ENCODE data around the gene MACROH2A1. TPM values are rescaled to one million over a fixed set of nuclear protein-coding genes. Genes with fewer than 3 reads are reported as not detected.

The MACROH2A1 gene
- polyA plus RNA-seq, 1 experiment, result 129 TPM

GRCh38 chr5:135433681-135434426, 34.8 kb upstream of the MACROH2A1 start:
- Histone ChIP-seq H3K27ac (ENCODE audit: low read depth, low read length) (no peak overlapping the region), H3K27me3 (ENCODE audit: control insufficient read depth, insufficient read depth, low read length) (no peaks in the 10 kb centered on the region), H3K4me3 (ENCODE audit: low read depth, low read length) (no peak overlapping the region), H3K9me3 (ENCODE audit: control insufficient read depth, insufficient read depth, low read length) (peaks cover 5% of the 10 kb centered on the region)
- POLR2A ChIA-PET, result no interaction called here
- no peak for DNase-seq (ENCODE audit: low read depth, low spot score)
- CTCF ChIA-PET, result interaction anchor here (0.6 to 9.5 kb wide), 4 partner anchors 9 to 1455 kb away, joined by 3 to 77 read pairs (median 4); no protein-coding TSS in a partner anchor
- TF ChIP-seq CTCF (IDR thresholded peaks at IDR 0.05; ENCODE audit: low read depth, low read length), result no peak

GRCh38 chr5:135432113-135432512, 33.1 kb upstream of the MACROH2A1 start:
- no peak overlapping the region for H3K27ac ChIP-seq (ENCODE audit: low read depth, low read length)
- no peak for TF ChIP-seq CTCF (IDR thresholded peaks at IDR 0.05; ENCODE audit: low read depth, low read length)
- H3K9me3 ChIP-seq (ENCODE audit: control insufficient read depth, insufficient read depth, low read length), result peaks cover 10% of the 10 kb centered on the region
- CTCF ChIA-PET, result interaction anchor here (0.8 kb wide), 1 partner anchor 34 kb away, joined by 3 read pairs; no protein-coding TSS in a partner anchor
- DNase-seq (ENCODE audit: low read depth, low spot score), result no peak
- POLR2A ChIA-PET, result no interaction called here
- H3K27me3 ChIP-seq (ENCODE audit: control insufficient read depth, insufficient read depth, low read length), result no peaks in the 10 kb centered on the region
- H3K4me3 ChIP-seq (ENCODE audit: low read depth, low read length), result no peak overlapping the region

- no peak for TF ChIP-seq CTCF (IDR thresholded peaks at IDR 0.05; ENCODE audit: low read depth, low read length)
- ChIA-PET POLR2A (no interaction called here), CTCF (no interaction called here)
- no peaks in the 10 kb centered on the region for H3K27me3 ChIP-seq (ENCODE audit: control insufficient read depth, insufficient read depth, low read length)
- no peak for DNase-seq (ENCODE audit: low read depth, low spot score)
- peaks cover 10% of the 10 kb centered on the region for H3K9me3 ChIP-seq (ENCODE audit: control insufficient read depth, insufficient read depth, low read length)
- H3K27ac ChIP-seq (ENCODE audit: low read depth, low read length), result no peak overlapping the region
- H3K4me3 ChIP-seq (ENCODE audit: low read depth, low read length), result no peak overlapping the region
These were observed 31.1 kb upstream of the MACROH2A1 start for GRCh38 chr5:135430135-135430437.

DNA sequence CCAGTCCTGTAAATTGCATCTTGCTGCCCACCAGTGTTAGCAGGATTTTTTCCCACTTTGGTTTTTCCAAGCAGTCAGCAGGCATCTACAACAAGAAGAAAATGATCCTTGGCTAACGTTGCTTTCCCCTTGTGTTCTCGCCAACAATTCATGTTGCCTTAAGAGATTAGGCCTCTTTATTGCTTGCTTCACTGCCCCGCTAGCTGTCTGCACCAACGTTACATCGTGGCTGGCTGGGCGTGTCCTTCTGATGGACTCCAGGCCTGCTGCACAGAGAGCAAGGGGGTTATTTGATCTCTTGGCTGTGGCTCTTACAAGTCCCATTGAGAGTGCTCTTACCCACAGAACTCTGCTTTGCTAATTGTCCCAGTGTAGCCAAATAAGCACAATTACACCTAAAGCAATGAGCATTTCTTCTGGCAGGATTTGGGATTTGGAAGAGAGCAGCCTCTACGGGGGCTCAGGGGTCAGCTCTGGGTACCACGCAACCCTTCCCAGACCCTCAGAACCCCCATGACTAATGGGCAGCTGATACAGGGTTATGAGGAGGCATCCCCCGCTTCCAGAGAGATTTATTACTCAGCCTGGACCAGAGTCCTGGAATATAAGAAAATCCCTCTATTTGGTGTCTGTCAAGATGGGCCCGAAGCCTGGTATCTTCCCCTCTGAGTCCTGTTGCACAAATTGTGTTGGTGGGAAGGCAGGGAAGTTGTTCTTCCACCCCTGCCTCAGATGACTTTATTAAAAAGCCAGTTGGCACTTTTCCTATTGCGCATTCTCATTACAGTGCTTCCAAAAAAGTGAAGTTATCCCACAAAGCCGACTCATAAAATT, 30.5 kb upstream of the MACROH2A1 start:
- TF ChIP-seq CTCF (IDR thresholded peaks at IDR 0.05; ENCODE audit: low read depth, low read length), result no peak
- ChIA-PET POLR2A (no interaction called here), CTCF (no interaction called here)
- Histone ChIP-seq H3K27me3 (ENCODE audit: control insufficient read depth, insufficient read depth, low read length) (no peaks in the 10 kb centered on the region), H3K27ac (ENCODE audit: low read depth, low read length) (peak overlapping the region; percentile 21), H3K4me3 (ENCODE audit: low read depth, low read length) (no peak overlapping the region), H3K9me3 (ENCODE audit: control insufficient read depth, insufficient read depth, low read length) (peaks cover 10% of the 10 kb centered on the region)
- no peak for DNase-seq (ENCODE audit: low read depth, low spot score)

DNA sequence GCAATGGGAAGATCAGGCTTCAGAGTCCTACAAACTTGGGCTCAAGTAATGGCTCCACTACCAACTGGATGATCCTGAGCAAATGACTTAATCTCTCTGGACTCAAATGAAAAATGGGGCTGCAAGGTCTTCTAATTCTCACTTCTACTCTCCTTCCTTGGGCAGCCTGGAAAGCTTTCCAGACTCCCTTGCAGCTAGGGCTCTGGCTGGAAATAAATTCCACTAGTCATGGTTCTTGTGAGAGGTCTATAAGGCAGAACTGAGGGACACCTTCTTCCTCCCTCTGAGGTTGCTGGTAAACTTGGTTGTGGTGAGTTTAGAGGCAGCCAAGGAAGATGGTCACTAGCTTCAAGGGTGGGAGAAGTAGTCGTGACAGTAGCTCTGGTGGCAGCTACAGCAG, 29.6 kb upstream of the MACROH2A1 start:
- POLR2A ChIA-PET, result no interaction called here
- Histone ChIP-seq H3K9me3 (ENCODE audit: control insufficient read depth, insufficient read depth, low read length) (peaks cover 10% of the 10 kb centered on the region), H3K4me3 (ENCODE audit: low read depth, low read length) (no peak overlapping the region), H3K27me3 (ENCODE audit: control insufficient read depth, insufficient read depth, low read length) (no peaks in the 10 kb centered on the region), H3K27ac (ENCODE audit: low read depth, low read length) (no peak overlapping the region)
- CTCF ChIA-PET, result no interaction called here
- DNase-seq (ENCODE audit: low read depth, low spot score), result no peak
- no peak for TF ChIP-seq CTCF (IDR thresholded peaks at IDR 0.05; ENCODE audit: low read depth, low read length)

Measured in AG04450 (cell line).